GM12878 (cell line): Measurements from ENCODE around the gene SRRM3.

Experiments
- TCF3 ChIP-seq: IDR thresholded peaks from 2 replicates; pipeline ENCODE4 v1.6.1; 2012; ENCODE audit warnings: low read depth, mild to moderate bottlenecking, low read length, borderline replicate concordance; ENCODE audit not compliant: insufficient read depth
- ZNF207 ChIP-seq: fragments of 450-650 bp; IDR thresholded peaks from 2 replicates; pipeline ENCODE4 v1.6.1; 2014; ENCODE audit warnings: antibody characterized with exemption, mild to moderate bottlenecking, borderline replicate concordance
- ZSCAN29 ChIP-seq: fragments of 450-650 bp; IDR thresholded peaks from 2 replicates; pipeline ENCODE4 v1.6.1; 2017; ENCODE audit warnings: mild to moderate bottlenecking, moderate library complexity
- TF ChIP-seq, protein P1 (sequence below): IDR thresholded peaks from 2 replicates; pipeline ENCODE4 v1.6.1; 2012; ENCODE audit warnings: low read depth, low read length, improper control_type of control experiment

DNA sequence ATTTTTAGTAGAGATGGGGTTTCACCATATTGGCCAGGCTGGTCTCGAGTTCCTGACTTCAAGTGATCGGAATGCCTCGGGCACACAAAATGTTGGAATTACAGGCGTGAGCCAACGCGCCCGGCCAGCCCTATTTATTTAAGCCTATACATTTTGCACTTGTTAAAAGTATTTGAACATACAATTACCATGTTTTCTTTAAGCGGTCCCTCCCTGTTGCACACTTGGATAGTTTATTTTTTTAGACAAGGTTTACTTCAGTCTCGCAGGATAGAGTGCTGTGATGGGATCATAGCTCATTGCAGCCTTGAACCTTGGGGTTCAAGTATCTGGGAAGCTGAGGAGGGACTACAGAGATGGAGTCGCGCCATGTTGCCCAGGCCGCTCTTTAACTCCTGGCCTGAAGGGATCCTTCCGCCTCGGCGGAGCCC lies 35.7 kb upstream of the SRRM3 start:
- TF ChIP-seq, protein P1, sequence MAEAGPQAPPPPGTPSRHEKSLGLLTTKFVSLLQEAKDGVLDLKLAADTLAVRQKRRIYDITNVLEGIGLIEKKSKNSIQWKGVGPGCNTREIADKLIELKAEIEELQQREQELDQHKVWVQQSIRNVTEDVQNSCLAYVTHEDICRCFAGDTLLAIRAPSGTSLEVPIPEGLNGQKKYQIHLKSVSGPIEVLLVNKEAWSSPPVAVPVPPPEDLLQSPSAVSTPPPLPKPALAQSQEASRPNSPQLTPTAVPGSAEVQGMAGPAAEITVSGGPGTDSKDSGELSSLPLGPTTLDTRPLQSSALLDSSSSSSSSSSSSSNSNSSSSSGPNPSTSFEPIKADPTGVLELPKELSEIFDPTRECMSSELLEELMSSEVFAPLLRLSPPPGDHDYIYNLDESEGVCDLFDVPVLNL: no peak
- TF ChIP-seq TCF3 (no peak), ZNF207 (no peak), ZSCAN29 (no peak)
